SH-SY5Y (cell line): ENCODE data around the gene BPIFA1.

Experiments
- GATA2 ChIP-seq: IDR thresholded peaks from 2 replicates; pipeline ENCODE4 v1.6.1; 2011; ENCODE audit warnings: mild to moderate bottlenecking, low read depth, low read length
- GATA3 ChIP-seq: IDR thresholded peaks from 2 replicates; pipeline ENCODE4 v1.6.1; 2011; ENCODE audit warnings: low read depth, mild to moderate bottlenecking, low read length, moderate library complexity

DNA sequence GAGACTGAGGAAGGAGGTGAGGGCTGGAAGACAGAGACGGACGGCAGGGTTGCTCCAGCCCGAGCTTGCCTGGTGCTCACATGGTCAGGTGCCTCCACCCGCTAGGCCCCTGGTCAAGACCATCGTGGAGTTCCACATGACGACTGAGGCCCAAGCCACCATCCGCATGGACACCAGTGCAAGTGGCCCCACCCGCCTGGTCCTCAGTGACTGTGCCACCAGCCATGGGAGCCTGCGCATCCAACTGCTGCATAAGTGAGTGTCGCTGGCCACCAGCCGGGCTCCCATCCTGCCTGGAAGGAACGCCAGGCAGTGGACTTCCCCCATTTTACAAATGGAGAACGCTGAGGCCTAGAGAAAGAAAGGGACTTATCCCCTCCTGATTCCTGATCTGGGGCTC is 55.1 kb downstream of the BPIFA1 start:
- no peak for TF ChIP-seq GATA3
- TF ChIP-seq GATA2: no peak
